ENCODE data around the gene BEND5. TPM values are rescaled to one million over a fixed set of nuclear protein-coding genes. Genes with fewer than 3 reads are reported as not detected.

The BEND5 gene
- total and polyA plus RNA-seq, 2 of the 8 experiments (the other 6 are each of a cell fraction or from before 2014, with no cell fraction given): 3.8 to 7.5 TPM

GRCh38 chr1:48692235-48692634 lies 84.5 kb downstream of the BEND5 start:
- Histone ChIP-seq H3K36me3 (ENCODE audit: control insufficient read depth in 2 of 4, insufficient read depth in 4 of 4, low read length in 3 of 4) (no peaks in the 10 kb centered on the region), H3K79me2 (ENCODE audit: control insufficient read depth in 1 of 2, insufficient read depth in 2 of 2, low read length in 2 of 2) (no peaks in the 10 kb centered on the region), H2AFZ (ENCODE audit: low read length) (no peak overlapping the region), H3K4me2 (ENCODE audit: insufficient read depth in 1 of 2, low read depth in 2 of 2, low read length in 2 of 2) (no peak overlapping the region), H2BK120ac (replicated peaks; ENCODE audit: low read depth, low read length) (no peak overlapping the region), H4K91ac (replicated peaks; ENCODE audit: insufficient read length, low read length) (no peak overlapping the region), H2BK15ac (ENCODE audit: low read length) (no peak overlapping the region), H3K27me3 (replicated peaks in 1 of 4; ENCODE audit: control insufficient read depth in 3 of 4, extremely low read depth in 1 of 4, insufficient read depth in 3 of 4, low read length in 3 of 4) (no peaks in the 10 kb centered on the region), H2BK20ac (ENCODE audit: low read length) (no peak overlapping the region), H3K4ac (replicated peaks; ENCODE audit: insufficient read length, low read depth, low read length) (no peak overlapping the region), H3K4me3 (ENCODE audit: extremely low read depth in 1 of 4, insufficient read depth in 2 of 4, low read depth in 3 of 4, low read length in 4 of 4) (no peak overlapping the region), H3K14ac (ENCODE audit: insufficient read length) (no peak overlapping the region), H4K20me1 (replicated peaks in 1 of 2; ENCODE audit: control insufficient read depth in 1 of 2, insufficient read depth in 2 of 2, low read length in 2 of 2) (no peaks in the 10 kb centered on the region), H2AK5ac (ENCODE audit: low read depth, low read length) (no peak overlapping the region), H3K4me1 (replicated peaks in 1 of 4; ENCODE audit: control insufficient read depth in 3 of 4, insufficient read depth in 4 of 4, low read length in 3 of 4) (peaks cover 0 to 5% (median 0%) of the 10 kb centered on the region in 4 experiments; a peak in 1 of 7 replicates), H3K27ac (ENCODE audit: low read depth, low read length) (no peak overlapping the region), H3K23me2 (ENCODE audit: low read depth, low read length) (no peaks in the 10 kb centered on the region), H3K23ac (ENCODE audit: insufficient read length) (no peak overlapping the region), H2BK12ac (ENCODE audit: low read depth, low read length) (no peak overlapping the region), H3K56ac (replicated peaks; ENCODE audit: insufficient read length, low read depth, low read length) (no peak overlapping the region), H3K9me3 (ENCODE audit: insufficient read depth in 2 of 2, low read depth in 1 of 2, low read length in 1 of 2) (no peaks in the 10 kb centered on the region), H3K79me1 (ENCODE audit: low read depth, low read length) (no peaks in the 10 kb centered on the region), H4K5ac (ENCODE audit: insufficient read length, low read depth, low read length) (no peak overlapping the region), H3K18ac (ENCODE audit: extremely low read depth, low read length) (no peak overlapping the region), H2BK5ac (ENCODE audit: low read depth, low read length) (no peak overlapping the region), H4K8ac (ENCODE audit: extremely low read depth, insufficient read depth, low read length) (no peak overlapping the region), H3K9ac (replicated peaks in 1 of 4; ENCODE audit: extremely low read depth in 1 of 4, low read depth in 3 of 4, low read length in 3 of 4) (no peak overlapping the region)
- no peak for TF ChIP-seq RBBP5 (IDR thresholded peaks at IDR 0.05; ENCODE audit: borderline replicate concordance, low read depth, low read length)
- TF ChIP-seq NRF1 (IDR thresholded peaks at IDR 0.05; ENCODE audit: low read depth, low read length): no peak
- no peak for TF ChIP-seq TBP (IDR thresholded peaks at IDR 0.05; ENCODE audit: low read depth, low read length)
- DNase-seq (ENCODE audit: low read depth in 1 of 2, low spot score in 2 of 2) (no peak), FAIRE-seq (no peak)
- ChIA-PET CTCF (ENCODE audit: partially characterized antibody) (interaction anchor here (0.6 to 11.4 kb wide), 5 partner anchors 9 to 180 kb away, joined by 3 to 203 read pairs (median 4); no protein-coding TSS in a partner anchor), POLR2A (ENCODE audit: partially characterized antibody) (no interaction called here)
- WGBS, 2 experiments (ENCODE audit: extremely low coverage in 1 of 2, insufficient coverage in 1 of 2, insufficient read length in 1 of 2, insufficient replicate concordance in 2 of 2, low coverage in 1 of 2, low lambda C conversion rate in 2 of 2, missing lambda C conversion rate in 1 of 2): 91% methylated on average over 9 of the region's 9 CpGs; no CpG with 5 or more reads in 1 of the 2 experiments

Data from H1 (cell line).